Smooth muscle cell (in vitro differentiated cells): ENCODE data around the gene TAMM41. TPM values are rescaled to one million over a fixed set of nuclear protein-coding genes. Genes with fewer than 3 reads are reported as not detected.
A peak's percentile ranks its signal among the peaks of the same experiment; 100 is the strongest.

ENCODE experiments used
- DNase-seq: peaks from one replicate; lab custom pipeline; 2025; ENCODE audit not compliant: unreplicated experiment; lab: John Stamatoyannopoulos, UW
- H2AFZ ChIP-seq: fragments of 200-600 bp; sonication (generic); 2 replicates; pipeline ENCODE4 v1.6.0; 2016; ENCODE audit warnings: antibody characterized with exemption, low read depth, mild to moderate bottlenecking
- H3F3A ChIP-seq: fragments of 200-600 bp; sonication (generic); 2 replicates; pipeline ENCODE4 v1.6.0; 2017; ENCODE audit warnings: antibody characterized with exemption, low read depth
- H3K27ac ChIP-seq: fragments of 200-600 bp; sonication (generic); 2 replicates; pipeline ENCODE4 v1.5.1; 2016; ENCODE audit warnings: low read depth, mild to moderate bottlenecking
- H3K27me3 ChIP-seq: fragments of 200-600 bp; sonication (generic); 2 replicates; pipeline ENCODE4 v1.6.1; 2016; ENCODE audit warnings: low read depth, mild to moderate bottlenecking
- H3K36me3 ChIP-seq: fragments of 200-600 bp; sonication (generic); 2 replicates; pipeline ENCODE4 v1.5.1; 2016; ENCODE audit warnings: low read depth
- H3K4me1 ChIP-seq: fragments of 200-600 bp; sonication (generic); 2 replicates; pipeline ENCODE4 v1.5.1; 2016; ENCODE audit warnings: low read depth
- H3K4me2 ChIP-seq: fragments of 200-600 bp; sonication (generic); 2 replicates; pipeline ENCODE4 v1.6.0; 2016; ENCODE audit warnings: mild to moderate bottlenecking
- H3K4me3 ChIP-seq: fragments of 200-600 bp; sonication (generic); 2 replicates; pipeline ENCODE4 v1.5.1; 2016; ENCODE audit warnings: mild to moderate bottlenecking
- H3K79me2 ChIP-seq: fragments of 200-600 bp; sonication (generic); 2 replicates; pipeline ENCODE4 v1.6.0; 2016; ENCODE audit warnings: low read depth, mild to moderate bottlenecking
- H3K9ac ChIP-seq: fragments of 200-600 bp; sonication (generic); 2 replicates; pipeline ENCODE4 v1.6.0; 2016; ENCODE audit warnings: low read depth
- H3K9me3 ChIP-seq: fragments of 200-600 bp; sonication (generic); replicated peaks from 2 replicates; pipeline ENCODE4 v1.5.1; 2016; ENCODE audit warnings: low read depth
- H4K20me1 ChIP-seq: fragments of 200-600 bp; sonication (generic); 2 replicates; pipeline ENCODE4 v1.6.0; 2016; ENCODE audit warnings: low read depth
- CTCF ChIP-seq: fragments of 200-600 bp; sonication (generic); IDR thresholded peaks from 2 replicates; pipeline ENCODE4 v1.5.1; 2017; ENCODE audit warnings: borderline replicate concordance, mild to moderate bottlenecking, antibody characterized with exemption; ENCODE audit not compliant: insufficient read depth, poor library complexity, severe bottlenecking
- WGBS: methylation state at CpG from one replicate; pipeline ENCODE4 v1.1.7; 2016; ENCODE audit warnings: low lambda C conversion rate; 5-methylcytosine and 5-hydroxymethylcytosine counted together
- polyA plus RNA-seq: library from polyadenylated mRNA; unstranded; fragments of >200 nt; fragmentation: Nextera tagmentation; extraction: Ambion mirVana; gene quantifications from 2 replicates; pipeline ENCODE4 v1.2.1, GENCODE V29; 2016
- total RNA-seq: library from RNA; depleted of rRNA; stranded (reverse); fragments of >200 nt; gene quantifications from 2 replicates; pipeline ENCODE4 v1.2.3, GENCODE V29; 2014

TAMM41 gene
- total and polyA plus RNA-seq, 2 experiments from 2014 or later, result 8.1 to 14.6 TPM

- Histone ChIP-seq H3F3A (no peaks in the 10 kb centered on the region), H3K36me3 (peaks cover 14% of the 10 kb centered on the region), H3K4me3 (no peak overlapping the region), H4K20me1 (no peaks in the 10 kb centered on the region), H3K4me1 (no peaks in the 10 kb centered on the region), H3K9ac (no peak overlapping the region), H3K27me3 (no peaks in the 10 kb centered on the region), H3K4me2 (no peak overlapping the region), H3K79me2 (peaks cover 16% of the 10 kb centered on the region), H2AFZ (no peak overlapping the region), H3K9me3 (no peaks in the 10 kb centered on the region), H3K27ac (no peak overlapping the region)
- DNase-seq, result no peak
- 48% methylated on average over 2 of the region's 2 CpGs for WGBS
- peak; percentile 58 for TF ChIP-seq CTCF
Observed at GRCh38 chr3:11803977-11804892, 42.5 kb downstream of the TAMM41 start.

GRCh38 chr3:11799791-11800190 lies 46.9 kb downstream of the TAMM41 start:
- no peak for TF ChIP-seq CTCF
- 96% methylated on average over 1 of the region's 1 CpG for WGBS
- no peaks in the 10 kb centered on the region for H3F3A ChIP-seq
- H3K27me3 ChIP-seq, result no peaks in the 10 kb centered on the region
- no peak overlapping the region for H2AFZ ChIP-seq
- H3K79me2 ChIP-seq, result peaks cover 16% of the 10 kb centered on the region
- peaks cover 4% of the 10 kb centered on the region for H4K20me1 ChIP-seq
- no peak for DNase-seq
- H3K27ac ChIP-seq, result no peak overlapping the region
- H3K9ac ChIP-seq, result no peak overlapping the region
- no peaks in the 10 kb centered on the region for H3K4me1 ChIP-seq
- no peak overlapping the region for H3K4me3 ChIP-seq
- peaks cover 14% of the 10 kb centered on the region for H3K36me3 ChIP-seq
- no peak overlapping the region for H3K4me2 ChIP-seq
- no peaks in the 10 kb centered on the region for H3K9me3 ChIP-seq

GRCh38 chr3:11794927-11795326 lies 51.8 kb downstream of the TAMM41 start:
- no peak overlapping the region for H2AFZ ChIP-seq
- H3K27me3 ChIP-seq, result no peaks in the 10 kb centered on the region
- H3K9me3 ChIP-seq, result no peaks in the 10 kb centered on the region
- H4K20me1 ChIP-seq, result peaks cover 7% of the 10 kb centered on the region
- no peak overlapping the region for H3K4me2 ChIP-seq
- H3K4me3 ChIP-seq, result no peak overlapping the region
- DNase-seq, result no peak
- no peaks in the 10 kb centered on the region for H3F3A ChIP-seq
- no peaks in the 10 kb centered on the region for H3K4me1 ChIP-seq
- no peak overlapping the region for H3K9ac ChIP-seq
- peaks cover 4% of the 10 kb centered on the region for H3K36me3 ChIP-seq
- TF ChIP-seq CTCF, result no peak
- H3K27ac ChIP-seq, result no peak overlapping the region
- peaks cover 3% of the 10 kb centered on the region for H3K79me2 ChIP-seq
- 82% methylated on average over 2 of the region's 2 CpGs for WGBS
